ENCODE data around the gene GSTO1.
A peak's percentile ranks its signal among the peaks of the same experiment; 100 is the strongest.

The GSTO1 gene

DNA sequence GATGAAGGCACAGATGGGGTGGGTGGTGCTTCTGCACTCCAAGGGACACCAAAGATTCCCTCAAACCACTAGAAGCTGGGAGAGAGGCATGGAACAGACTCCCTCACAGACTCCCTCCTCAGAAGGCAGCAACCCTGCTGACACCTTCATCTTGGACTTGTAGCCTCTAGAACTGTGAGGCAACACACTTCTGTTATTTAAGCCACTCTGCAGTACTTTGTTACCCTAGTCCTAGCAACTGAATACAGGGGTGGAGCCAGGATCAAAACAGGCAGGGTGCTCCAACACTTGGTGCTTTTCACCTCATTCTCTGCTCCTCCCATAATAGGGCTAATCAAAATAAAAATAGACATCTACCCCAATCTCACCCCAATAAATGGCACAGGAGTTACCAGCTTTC lies 2.3 kb upstream of the GSTO1 start:
- no peak for DNase-seq

DNA sequence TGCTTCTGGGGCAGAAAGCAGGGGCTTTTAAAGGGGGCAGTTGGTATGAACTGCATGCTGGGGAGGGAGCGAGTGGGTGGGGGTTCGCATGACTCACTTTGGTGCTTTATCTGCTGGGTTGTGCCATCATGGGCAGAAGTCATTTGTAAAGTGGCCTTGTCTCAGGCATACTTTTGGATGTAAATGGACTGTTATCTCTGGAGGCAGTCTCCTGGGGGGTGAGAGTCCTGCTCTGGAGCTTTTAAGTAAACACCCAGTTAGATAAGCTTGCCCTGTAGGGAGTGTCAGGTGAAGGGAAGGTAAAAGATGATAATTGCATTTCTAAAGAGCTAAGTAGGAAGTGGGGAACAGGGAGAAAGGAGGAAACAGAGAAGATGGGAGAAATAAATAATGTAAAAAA lies 1.6 kb upstream of the GSTO1 start:
- DNase-seq = no peak

DNA sequence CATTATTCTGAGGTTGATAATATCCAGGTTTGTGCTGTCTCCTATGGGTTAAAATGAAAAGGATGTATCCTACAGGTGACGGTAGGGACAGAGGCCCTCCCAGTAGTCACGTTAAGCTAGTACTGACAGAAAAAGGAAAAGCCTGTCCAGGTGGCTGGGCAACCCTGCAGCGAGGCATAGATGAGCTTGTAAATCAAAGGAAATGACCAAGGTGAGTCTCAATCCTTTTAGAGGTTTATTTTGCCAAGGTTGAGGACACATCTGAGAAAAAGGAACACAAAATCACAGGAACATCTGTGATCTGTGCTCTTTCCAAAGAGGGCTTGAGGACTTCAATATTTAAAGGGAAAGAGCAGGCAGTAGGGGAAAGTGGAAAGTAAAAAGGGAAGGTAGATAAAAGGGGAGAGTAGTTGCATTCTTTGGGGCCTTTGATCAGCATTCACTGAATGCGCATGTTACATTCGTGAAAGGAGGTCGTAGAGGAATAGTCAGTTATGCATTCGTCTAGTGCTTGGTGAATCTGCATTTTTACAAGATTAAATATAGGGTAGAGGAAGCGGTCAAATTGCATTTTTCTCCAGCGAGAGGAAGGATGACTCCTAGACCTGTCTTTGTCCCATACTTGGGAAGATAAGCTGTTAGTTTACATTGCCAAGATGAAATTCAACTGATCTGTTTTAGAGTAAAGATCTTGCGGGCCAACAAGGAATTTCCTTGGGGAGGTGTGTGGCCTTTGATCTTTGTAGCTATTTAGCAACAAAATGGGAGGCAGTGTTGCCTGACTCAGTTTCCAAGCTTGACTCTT lies 884 bp upstream of the GSTO1 start:
- DNase-seq = no peak

DNA sequence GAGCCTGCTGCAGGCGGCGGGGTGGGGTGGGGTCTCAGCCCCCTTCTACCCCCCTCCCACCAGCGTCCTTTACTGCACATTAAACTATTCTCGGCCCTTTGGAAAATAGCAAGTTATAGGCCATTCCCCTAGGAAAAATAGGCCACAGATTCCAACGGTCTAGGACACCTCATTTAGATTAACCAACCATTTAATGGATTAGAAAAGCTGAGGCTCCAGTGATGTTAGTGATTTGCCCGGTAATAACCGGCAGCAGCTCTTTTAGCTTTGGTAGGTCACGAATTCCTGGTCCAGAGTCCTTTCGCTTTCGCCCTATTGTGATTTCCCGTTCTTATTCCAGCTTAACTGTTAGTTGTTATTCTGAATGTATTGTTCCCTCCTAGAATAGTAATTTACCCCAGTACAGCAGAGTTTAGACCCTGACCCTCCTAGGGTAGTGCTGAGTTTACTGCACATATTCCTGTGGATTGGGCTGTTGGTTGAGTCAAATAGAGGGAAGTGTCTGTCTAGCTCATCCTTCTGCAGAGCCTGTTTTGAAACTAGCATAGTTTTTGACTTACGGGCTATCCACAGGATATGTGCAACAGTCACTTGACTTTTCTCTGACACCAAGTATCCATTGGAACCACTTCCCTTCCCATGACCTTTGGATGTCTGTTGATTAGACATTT lies 754 bp downstream of the GSTO1 start:
- DNase-seq = no peak

- DNase-seq = no peak
These were observed 1.8 kb downstream of the GSTO1 start for GRCh38 chr10:104256335-104256961.

GRCh38 chr10:104257235-104257634 lies 2.5 kb downstream of the GSTO1 start:
- DNase-seq = no peak

DNA sequence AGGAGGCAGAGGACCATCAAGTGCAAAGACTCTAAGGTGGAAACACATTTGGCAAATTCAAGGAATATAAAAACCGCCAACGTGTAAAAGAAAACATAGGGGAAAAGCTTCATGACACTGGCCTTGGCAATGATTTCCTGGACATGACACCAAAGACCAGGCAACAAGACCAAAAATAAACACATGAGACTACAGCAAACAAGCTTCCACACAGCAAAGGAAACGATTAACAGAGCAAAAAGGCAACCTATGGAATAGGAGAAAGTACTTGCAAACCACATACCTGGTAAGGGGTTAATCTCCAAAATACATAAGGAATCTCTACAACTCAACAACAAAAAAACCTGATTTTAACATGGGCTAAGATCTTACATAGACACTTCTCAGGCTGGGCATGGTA lies 3.5 kb downstream of the GSTO1 start:
- no peak for DNase-seq

- no peak for DNase-seq
These were observed 4.8 kb downstream of the GSTO1 start for GRCh38 chr10:104259456-104259855.

DNA sequence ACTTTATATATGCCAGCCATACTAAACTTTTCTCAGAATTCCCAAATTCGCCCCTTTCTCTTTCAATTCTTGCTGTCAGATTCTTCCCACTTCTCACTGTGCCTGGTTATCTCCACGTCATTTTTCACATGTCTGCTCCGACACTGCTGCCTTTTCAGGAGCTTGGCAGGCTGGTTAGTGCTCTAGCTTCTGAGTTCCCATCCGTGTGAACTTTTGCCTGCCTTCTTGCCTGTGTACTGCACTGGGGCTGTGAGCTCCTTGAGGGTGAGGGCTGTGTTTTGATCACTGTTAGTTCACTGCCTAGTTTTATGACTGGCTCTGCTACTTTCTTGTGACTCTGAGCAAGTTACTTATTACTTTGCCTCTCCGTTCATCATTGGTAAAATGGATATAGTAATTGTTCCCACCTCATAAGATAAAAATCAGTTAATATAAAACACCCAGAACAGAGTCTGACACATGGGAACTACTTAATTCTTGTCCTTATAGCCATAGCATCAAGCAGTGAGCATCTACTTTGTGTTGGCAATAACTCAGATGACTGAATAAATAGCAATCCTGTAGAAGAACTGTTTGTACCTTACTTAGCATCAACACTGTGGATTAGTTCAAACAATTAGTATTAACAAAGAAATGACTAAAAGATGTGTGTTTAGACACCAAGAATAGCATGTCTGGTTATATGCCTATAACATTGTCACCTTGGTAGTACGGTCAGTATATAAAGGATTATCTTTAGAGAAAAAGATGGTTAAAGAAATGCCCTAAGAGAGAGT lies 5.5 kb downstream of the GSTO1 start:
- no peak for DNase-seq

DNA sequence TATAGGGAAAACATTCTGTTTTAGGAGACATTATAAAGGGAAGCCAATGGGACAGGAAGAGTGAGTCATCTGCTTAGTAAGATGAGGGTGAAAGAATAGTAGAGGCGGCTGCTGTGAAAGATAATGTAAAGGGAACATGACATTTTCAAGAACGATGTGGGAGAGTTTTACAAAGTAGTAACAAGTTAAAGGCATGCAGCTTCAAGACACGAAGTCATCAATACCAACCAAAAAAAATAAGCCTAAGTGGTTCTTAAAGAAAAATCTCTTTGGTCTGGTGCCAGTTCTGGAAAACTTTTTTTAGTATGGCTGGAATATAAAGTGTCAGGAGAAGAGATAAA lies 6.1 kb downstream of the GSTO1 start:
- no peak for DNase-seq

GRCh38 chr10:104262055-104262454 lies 7.4 kb downstream of the GSTO1 start:
- no peak for DNase-seq

DNA sequence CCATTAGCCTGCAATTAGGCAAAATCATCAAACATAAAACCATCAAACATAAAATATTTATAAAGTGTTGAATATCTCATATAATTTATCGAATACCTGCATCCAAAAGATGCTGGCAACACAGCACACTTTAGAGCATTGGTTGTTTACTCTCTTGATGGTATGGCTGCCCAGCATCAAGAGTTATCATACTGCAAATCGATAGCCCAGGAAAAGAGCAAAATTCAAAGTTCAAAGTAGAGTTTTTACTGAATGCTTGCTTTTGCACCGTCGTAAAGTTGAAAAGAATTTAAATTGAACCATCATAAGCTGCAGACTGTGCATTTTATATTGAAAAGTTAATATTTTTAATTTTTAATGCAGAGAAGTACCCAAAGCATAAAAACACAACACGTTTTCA lies 10.1 kb downstream of the GSTO1 start:
- DNase-seq = no peak

DNA sequence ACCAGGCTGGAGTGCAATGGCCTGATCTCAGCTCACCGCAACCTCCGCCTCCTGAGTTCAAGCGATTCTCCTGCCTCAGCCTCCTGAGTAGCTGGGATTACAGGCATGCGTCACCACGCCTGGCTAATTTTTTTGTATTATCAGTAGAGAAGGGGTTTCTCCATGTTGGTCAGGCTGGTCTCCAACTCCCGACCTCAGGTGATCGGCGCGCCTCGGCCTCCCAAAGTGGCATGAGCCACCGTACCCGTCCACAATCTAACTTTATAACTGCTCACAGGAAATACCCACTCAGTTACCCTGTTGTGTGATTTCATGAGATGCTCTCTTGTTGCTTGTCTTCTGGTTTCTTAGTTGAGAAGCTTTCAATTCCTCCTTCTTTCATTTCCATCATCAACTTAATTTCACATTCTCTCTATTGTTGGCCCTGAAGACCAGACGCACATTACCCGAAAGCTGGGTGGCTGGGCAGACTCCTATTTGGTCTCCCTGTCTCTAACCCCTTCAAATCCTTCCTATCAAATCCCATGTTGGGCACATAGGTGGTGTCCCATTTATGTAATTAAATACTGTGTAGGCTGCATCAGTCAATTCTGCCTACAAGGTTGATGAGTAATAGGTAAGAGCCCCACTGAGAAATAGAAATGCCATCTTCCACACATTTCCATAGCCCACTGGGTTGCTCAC lies 13.2 kb downstream of the GSTO1 start:
- no peak for DNase-seq

GRCh38 chr10:104268405-104268712 lies 13.7 kb downstream of the GSTO1 start:
- DNase-seq = no peak

- peak; percentile 97 for DNase-seq
These were observed 14.3 kb downstream of the GSTO1 start, which contains the start of gene GSTO2 for GRCh38 chr10:104268713-104269645. Gene GSTO2, plus strand, starts transcription at chr10:104269184. Its CDS starts 5,732 bp downstream, at chr10:104274916.

GRCh38 chr10:104273286-104273685 lies 18.6 kb downstream of the GSTO1 start:
- no peak for DNase-seq

DNA sequence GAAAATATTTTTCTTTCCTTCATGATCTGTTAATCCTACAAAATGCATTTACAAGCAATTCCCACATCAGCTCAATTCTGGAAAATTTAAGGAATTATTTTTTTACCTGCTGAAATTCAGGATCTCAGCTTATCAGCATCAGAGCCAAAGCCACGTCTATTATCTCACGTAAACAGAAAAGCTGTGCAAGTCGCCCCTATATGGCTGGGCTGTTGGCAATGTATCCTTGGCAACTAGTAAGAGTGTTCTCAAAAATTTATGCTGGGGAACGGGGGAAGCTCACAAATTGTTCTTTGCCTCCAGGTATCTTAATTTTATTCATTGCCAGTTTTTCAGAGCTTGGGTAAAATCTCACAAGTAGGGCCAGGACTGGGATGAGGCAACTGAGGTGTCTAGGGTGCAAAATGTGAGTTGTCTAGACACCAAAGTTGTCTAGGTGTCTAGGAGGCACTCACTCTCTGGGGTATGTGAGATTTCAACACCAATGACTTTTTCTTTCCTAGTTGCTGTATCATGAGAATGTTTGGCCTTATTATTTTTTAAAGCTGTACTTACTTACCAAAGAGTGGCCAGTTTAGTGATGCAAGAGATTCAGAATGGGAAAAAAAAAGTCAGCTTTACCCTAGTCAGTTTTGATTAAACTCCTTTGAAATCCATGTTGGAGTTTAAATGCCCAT lies 19.3 kb downstream of the GSTO1 start:
- DNase-seq = no peak

- no peak for DNase-seq
These were observed 20.4 kb downstream of the GSTO1 start for GRCh38 chr10:104274762-104275721.

DNA sequence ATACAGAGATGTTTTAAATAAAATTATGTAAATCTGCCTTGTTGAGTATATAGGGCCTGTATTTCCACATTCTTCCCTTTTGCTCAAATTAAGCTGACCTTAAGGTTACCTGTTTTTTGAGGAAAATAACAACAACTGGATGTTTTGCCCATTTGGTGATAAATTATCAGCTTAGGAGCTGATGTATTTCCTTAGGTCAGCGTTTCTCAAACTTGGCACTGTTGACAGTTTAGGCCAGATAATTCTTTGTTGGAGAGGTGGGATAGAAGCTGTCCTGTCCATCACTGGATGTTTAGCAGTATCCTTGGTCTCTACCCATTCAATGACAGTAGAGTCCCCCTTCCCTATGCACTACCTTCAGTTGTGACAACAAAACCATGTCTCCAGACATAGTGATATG lies 21.5 kb downstream of the GSTO1 start:
- no peak for DNase-seq

- DNase-seq = no peak
These were observed 23.1 kb downstream of the GSTO1 start for GRCh38 chr10:104277785-104278184.
